H1 (cell line): ENCODE results near the gene CHRD.

Experiments used
- CBX5 ChIP-seq: fragments of 300-800, 300-1000 bp; sonication (generic); IDR thresholded peaks from 2 replicates; pipeline ENCODE4 v1.7.1; 2016; ENCODE audit warnings: antibody characterized with exemption, low read length, low read depth
- CBX8 ChIP-seq: fragments of 300-800, 300-1000 bp; sonication (generic); IDR thresholded peaks from 2 replicates; pipeline ENCODE4 v1.7.1; 2016; ENCODE audit warnings: low read depth, low read length, borderline replicate concordance
- CREB1 ChIP-seq: IDR thresholded peaks from 2 replicates; pipeline ENCODE4 v1.6.1; 2012; ENCODE audit warnings: inconsistent platforms
- EP300 ChIP-seq, 2 experiments: IDR thresholded peaks; 1 replicate in 1 of 2; 2 replicates in 1 of 2; pipeline ENCODE4 v1.6.1; 2011 to 2012; ENCODE audit warnings: low read depth in 2 of 2, low read length in 2 of 2, mild to moderate bottlenecking in 2 of 2, borderline replicate concordance in 1 of 2, inconsistent platforms in 1 of 2, moderate library complexity in 1 of 2
- EZH2 ChIP-seq: fragments of 200-600 bp; sonication (generic); IDR thresholded peaks from 2 replicates; pipeline ENCODE4 v1.7.1; 2012; ENCODE audit warnings: low read depth, mild to moderate bottlenecking, moderate library complexity, low read length, inconsistent platforms; ENCODE audit not compliant: severe bottlenecking
- GTF2F1 ChIP-seq: IDR thresholded peaks from 2 replicates; pipeline ENCODE4 v1.6.1; 2012; ENCODE audit warnings: low read depth, low read length, improper control_type of control experiment, borderline replicate concordance
- POLR2AphosphoS5 ChIP-seq: IDR thresholded peaks from 2 replicates; pipeline ENCODE4 v1.6.1; 2011; ENCODE audit warnings: low read depth, low read length
- RFX5 ChIP-seq: IDR thresholded peaks from 2 replicates; pipeline ENCODE4 v1.6.1; 2011; ENCODE audit warnings: low read depth, low read length, improper control_type of control experiment, borderline replicate concordance
- TAF1 ChIP-seq: IDR thresholded peaks from 2 replicates; pipeline ENCODE4 v1.6.1; 2011; ENCODE audit warnings: mild to moderate bottlenecking, low read depth, low read length
- TF ChIP-seq, protein P1 (sequence below), 3 experiments: IDR thresholded peaks; 1 replicate in 2 of 3; 2 replicates in 1 of 3; pipeline versions ENCODE4 v1.5.1 to v1.6.1; 2011; ENCODE audit warnings: low read length in 3 of 3, mild to moderate bottlenecking in 3 of 3, inconsistent platforms in 2 of 3, low read depth in 1 of 3, moderate library complexity in 1 of 3; ENCODE audit not compliant: insufficient read depth in 1 of 3; ENCODE audit errors: control extremely low read depth in 1 of 3

- TF ChIP-seq, protein P1, sequence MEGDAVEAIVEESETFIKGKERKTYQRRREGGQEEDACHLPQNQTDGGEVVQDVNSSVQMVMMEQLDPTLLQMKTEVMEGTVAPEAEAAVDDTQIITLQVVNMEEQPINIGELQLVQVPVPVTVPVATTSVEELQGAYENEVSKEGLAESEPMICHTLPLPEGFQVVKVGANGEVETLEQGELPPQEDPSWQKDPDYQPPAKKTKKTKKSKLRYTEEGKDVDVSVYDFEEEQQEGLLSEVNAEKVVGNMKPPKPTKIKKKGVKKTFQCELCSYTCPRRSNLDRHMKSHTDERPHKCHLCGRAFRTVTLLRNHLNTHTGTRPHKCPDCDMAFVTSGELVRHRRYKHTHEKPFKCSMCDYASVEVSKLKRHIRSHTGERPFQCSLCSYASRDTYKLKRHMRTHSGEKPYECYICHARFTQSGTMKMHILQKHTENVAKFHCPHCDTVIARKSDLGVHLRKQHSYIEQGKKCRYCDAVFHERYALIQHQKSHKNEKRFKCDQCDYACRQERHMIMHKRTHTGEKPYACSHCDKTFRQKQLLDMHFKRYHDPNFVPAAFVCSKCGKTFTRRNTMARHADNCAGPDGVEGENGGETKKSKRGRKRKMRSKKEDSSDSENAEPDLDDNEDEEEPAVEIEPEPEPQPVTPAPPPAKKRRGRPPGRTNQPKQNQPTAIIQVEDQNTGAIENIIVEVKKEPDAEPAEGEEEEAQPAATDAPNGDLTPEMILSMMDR (IDR thresholded peaks at IDR 0.05; ENCODE audit: control extremely low read depth in 1 of 3, insufficient read depth in 1 of 3, low read depth in 1 of 3, low read length in 3 of 3): no peak
- TF ChIP-seq EZH2: no peak
- no peak for TF ChIP-seq CBX5
- TF ChIP-seq POLR2AphosphoS5: no peak
- TF ChIP-seq TAF1: no peak
- no peak for TF ChIP-seq RFX5
- no peak for TF ChIP-seq EP300 (IDR thresholded peaks at IDR 0.05; ENCODE audit: borderline replicate concordance in 1 of 2, low read depth in 2 of 2, low read length in 2 of 2)
- no peak for TF ChIP-seq CBX8
- TF ChIP-seq GTF2F1: no peak
- no peak for TF ChIP-seq CREB1
Measured at GRCh38 chr3:184354754-184355153, 25.1 kb upstream of the CHRD start.
